ENCODE results near the gene EHBP1L1.

EHBP1L1 gene

GRCh38 chr11:65559951-65560537 lies 15.8 kb upstream of the EHBP1L1 start:
- in situ Hi-C loops (cut with HindIII; ENCODE audit: low sequenced_read_pairs): loop anchor here (5.0 kb wide), 1 partner anchor 77 kb away; the partner anchor contains the start of gene SIPA1

DNA sequence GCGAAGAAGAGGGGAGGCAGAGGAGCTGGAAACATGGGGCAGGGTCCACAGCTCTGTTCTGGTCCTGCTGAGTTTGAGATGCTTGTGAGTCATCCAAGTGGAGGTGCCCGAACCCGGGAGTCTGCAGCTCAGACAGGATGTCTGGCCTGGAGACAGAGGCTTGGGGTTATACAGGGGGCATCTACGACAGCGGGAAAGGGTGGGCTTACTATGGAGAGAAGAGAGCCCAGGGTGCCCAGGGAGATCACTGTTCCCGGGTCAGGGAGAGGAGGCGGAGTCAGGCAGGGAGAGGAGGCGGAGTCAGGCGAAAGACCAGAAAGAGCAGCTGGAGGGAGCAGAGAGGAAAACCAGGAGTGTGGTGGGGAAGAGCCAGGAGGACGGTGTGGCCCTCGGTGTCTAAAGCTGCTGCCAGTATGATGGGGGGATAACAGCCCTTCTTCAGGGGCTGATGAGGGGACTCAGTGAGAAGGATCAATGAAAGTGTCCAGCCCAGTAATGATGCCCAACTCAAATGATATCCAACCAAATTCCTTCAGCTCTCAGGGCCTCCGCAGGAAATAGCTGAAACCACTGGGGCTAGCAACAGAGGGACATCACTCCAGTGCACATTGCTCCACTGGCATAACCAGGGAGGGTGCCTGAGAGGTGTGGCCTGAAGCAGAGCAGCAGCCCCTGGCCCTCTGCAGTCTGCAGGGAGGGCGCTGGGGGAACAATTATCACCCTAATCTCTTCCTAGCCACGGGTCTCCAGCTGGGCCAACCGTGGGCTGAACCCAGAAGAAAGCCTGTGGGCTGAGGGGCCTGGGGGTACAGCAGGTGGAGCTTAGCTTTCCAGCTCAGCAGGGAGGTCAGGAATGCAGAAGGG lies 15.1 kb upstream of the EHBP1L1 start:
- in situ Hi-C loops (cut with HindIII; ENCODE audit: low sequenced_read_pairs): no loop called here

DNA sequence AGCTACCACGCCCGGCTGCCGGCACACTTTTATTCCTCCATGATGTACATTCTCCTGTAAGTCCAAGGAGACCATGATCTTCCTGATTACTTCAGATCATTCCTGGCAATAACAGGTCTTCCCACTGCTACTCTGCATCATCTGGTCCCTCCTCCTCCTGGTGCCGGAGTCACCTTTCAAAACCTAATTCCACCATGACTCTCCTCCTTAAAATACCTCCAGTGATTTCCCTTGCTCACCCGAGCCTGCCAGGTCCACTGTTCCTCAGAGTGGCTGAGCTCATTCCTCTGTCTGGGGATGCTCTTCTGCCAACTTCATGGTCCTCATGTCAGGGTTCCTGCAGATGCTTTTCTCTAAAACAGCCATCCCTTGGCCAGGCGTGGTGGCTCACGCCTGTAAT lies 13.8 kb upstream of the EHBP1L1 start:
- in situ Hi-C loops (cut with HindIII; ENCODE audit: low sequenced_read_pairs): no loop called here

- in situ Hi-C loops (cut with HindIII; ENCODE audit: low sequenced_read_pairs): no loop called here
Measured at GRCh38 chr11:65562788-65563187, 13.1 kb upstream of the EHBP1L1 start.

- in situ Hi-C loops (cut with HindIII; ENCODE audit: low sequenced_read_pairs): no loop called here
Measured at GRCh38 chr11:65563601-65564000, 12.3 kb upstream of the EHBP1L1 start.

DNA sequence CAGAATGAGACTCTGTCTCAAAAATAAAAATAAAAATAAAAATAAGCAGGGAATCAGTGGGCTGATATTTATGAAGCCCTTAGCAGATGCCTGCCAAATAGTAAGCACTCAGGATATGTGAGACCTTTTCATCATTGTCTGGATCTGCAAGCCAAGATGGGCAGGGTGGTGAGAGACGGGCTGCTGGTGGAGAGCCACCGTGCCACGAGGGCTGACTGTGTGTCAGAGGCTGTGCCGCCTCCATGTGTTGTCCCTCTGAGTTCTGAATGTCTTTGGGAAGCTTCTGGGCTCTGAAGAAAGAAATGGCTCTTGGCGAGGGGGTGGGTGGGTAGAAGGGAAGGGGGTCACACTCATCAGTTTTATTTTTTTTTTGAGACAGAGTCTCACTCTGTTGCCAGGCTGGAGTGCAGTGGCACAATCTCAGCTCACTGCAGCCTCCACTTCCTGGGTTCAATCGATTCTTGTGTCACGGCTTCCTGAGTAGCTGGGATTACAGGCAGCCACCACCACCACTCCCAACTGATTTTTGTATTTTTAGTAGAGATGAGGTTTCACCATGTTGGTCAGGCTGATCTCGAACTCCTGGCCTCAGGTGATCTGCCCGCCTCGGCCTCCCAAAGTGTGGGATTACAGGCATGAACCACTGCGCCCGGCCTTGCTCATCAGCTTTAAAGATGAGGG lies 10.8 kb upstream of the EHBP1L1 start:
- in situ Hi-C loops (cut with HindIII; ENCODE audit: low sequenced_read_pairs): loop anchor here (5.0 kb wide), 1 partner anchor 37 kb away; no protein-coding TSS in a partner anchor

GRCh38 chr11:65565624-65566453 lies 10.0 kb upstream of the EHBP1L1 start:
- in situ Hi-C loops (cut with HindIII; ENCODE audit: low sequenced_read_pairs): loop anchor here (5.0 kb wide), 1 partner anchor 36 kb away; no protein-coding TSS in a partner anchor

GRCh38 chr11:65569164-65569972 lies 6.5 kb upstream of the EHBP1L1 start:
- in situ Hi-C loops (cut with HindIII; ENCODE audit: low sequenced_read_pairs): loop anchor here (5.0 kb wide), 1 partner anchor 33 kb away; no protein-coding TSS in a partner anchor

- in situ Hi-C loops (cut with HindIII; ENCODE audit: low sequenced_read_pairs): loop anchor here (5.0 kb wide), 1 partner anchor 32 kb away; no protein-coding TSS in a partner anchor
Measured at GRCh38 chr11:65569973-65570918, 5.6 kb upstream of the EHBP1L1 start, which contains the start of gene ZNRD2. Gene ZNRD2 (plus strand): TSS chr11:65570477. CDS start chr11:65570492, 15 bp downstream.

DNA sequence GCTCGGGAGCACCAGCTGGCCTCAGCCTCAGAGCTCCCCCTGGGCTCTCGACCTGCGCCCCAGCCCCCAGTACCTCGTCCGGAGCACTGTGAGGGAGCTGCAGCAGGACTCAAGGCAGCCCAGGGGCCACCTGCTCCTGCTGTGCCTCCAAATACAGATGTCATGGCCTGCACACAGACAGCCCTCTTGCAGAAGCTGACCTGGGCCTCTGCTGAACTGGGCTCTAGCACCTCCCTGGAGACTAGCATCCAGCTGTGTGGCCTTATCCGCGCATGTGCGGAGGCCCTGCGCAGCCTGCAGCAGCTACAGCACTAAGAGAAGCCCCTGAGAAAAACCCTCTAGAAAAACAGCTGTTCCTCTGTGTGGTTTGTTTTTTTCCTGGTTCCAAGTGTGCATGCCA lies 4.4 kb upstream of the EHBP1L1 start:
- in situ Hi-C loops (cut with HindIII; ENCODE audit: low sequenced_read_pairs): no loop called here

DNA sequence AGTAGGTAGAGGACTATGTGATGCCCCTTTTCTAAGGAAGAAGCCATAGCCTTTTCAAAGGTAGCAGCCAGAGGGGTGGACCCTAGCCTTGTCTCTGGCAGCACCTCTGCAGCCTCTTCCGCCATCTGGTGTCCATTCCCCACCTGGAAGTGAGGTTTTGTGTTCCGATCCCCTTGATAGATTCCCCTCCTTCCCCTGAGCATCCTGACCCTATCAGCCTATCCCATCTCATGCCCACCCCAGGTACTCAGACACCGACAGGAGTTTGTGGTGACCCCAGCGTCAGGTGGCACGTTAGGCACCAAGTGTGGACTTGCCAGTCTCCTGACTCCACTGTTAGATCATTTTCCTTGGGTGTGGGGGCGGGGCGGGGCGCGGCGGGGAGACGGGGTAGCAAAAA lies 3.9 kb upstream of the EHBP1L1 start:
- in situ Hi-C loops (cut with HindIII; ENCODE audit: low sequenced_read_pairs): no loop called here

GRCh38 chr11:65572356-65573051 lies 3.3 kb upstream of the EHBP1L1 start, which contains the start of gene FAM89B:
Gene FAM89B (plus strand): TSS chr11:65572538. CDS start chr11:65572670, 132 bp downstream.
- in situ Hi-C loops (cut with HindIII; ENCODE audit: low sequenced_read_pairs): no loop called here

DNA sequence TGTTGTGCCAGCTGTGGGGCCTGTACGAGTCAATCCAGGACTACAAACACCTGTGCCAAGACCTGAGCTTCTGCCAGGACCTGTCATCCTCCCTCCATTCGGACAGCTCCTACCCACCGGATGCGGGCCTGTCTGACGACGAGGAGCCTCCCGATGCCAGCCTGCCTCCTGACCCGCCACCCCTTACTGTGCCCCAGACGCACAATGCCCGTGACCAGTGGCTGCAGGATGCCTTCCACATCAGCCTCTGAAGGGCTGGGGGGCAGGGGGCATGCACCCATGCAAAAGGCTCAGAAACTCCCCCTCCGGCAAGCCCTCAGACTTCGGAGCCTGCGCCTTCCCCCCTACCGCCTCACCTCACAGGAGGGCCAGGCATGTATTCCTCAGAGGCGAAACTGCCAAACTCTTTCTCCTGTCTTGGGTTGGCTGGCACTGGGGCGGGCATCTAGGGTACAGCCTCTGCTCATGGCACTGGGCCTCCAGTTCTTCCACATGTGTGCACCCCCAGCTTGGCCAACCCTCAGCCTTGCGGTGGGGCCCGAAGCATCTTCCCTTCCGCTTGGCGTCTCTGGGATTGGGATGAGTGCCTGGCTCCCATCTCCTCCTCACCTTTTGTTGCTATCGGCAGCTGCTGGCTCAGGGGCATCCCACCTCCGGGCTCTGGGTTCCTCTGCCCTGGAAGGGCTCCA lies 2.3 kb upstream of the EHBP1L1 start:
- in situ Hi-C loops (cut with HindIII; ENCODE audit: low sequenced_read_pairs): no loop called here

DNA sequence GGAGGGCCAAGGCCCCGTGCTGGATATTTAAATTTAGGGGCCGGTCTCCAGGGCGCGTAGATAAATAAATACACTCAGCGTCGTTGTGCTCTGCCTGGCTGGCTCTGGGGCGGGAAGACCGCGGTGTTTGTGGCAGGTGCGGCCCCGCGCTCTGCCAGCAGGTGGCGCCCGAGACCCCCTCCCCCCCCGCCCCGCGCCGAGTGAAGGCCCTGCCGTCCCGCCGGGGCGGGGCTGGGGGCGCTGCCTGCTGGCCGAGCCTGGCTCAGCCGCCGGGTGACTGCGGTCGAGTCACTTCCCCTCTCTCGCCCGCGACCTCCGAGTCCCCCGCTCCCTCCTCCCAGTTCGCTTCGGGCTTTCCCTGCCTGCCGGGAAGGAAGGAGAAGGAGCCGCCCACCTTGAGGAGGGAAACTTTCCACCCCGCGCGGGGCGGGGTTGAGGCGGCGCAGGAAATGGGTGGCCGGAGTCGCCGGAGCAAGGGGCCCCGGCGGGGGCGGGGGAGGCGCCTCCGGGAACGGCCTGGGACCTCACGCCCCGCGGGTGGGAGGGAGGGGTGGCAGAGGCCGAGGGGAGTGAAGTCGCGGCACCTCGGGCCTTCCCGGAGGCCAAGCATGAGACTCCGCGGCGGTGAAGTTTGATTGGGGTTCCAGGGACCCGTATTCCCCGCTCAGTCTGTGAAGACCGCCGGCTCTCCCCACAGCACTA lies 1.6 kb upstream of the EHBP1L1 start:
- in situ Hi-C loops (cut with HindIII; ENCODE audit: low sequenced_read_pairs): no loop called here

- in situ Hi-C loops (cut with HindIII; ENCODE audit: low sequenced_read_pairs): no loop called here
Measured at GRCh38 chr11:65574811-65575567, 864 bp upstream of the EHBP1L1 start.

Measured in endothelial cell of hepatic sinusoid (primary cell).